ENCODE data around the gene TRRAP.

Gene TRRAP

GRCh38 chr7:99024066-99024465 is 145.7 kb downstream of the TRRAP start:
- no peak overlapping the region for H3K27ac ChIP-seq
- no peaks in the 10 kb centered on the region for H3K4me1 ChIP-seq (ENCODE audit: control insufficient read depth in 1 of 2, insufficient read depth in 1 of 2, low read depth in 1 of 2, low read length in 1 of 2)
- no peaks in the 10 kb centered on the region for H3K9me3 ChIP-seq
- TF ChIP-seq CTCF (IDR thresholded peaks at IDR 0.05) = no peak
- no peaks in the 10 kb centered on the region for H3K27me3 ChIP-seq
- no peak overlapping the region for H3K4me3 ChIP-seq (ENCODE audit: low read depth in 1 of 2, low read length in 1 of 2)
- H3K36me3 ChIP-seq = peaks cover 32% of the 10 kb centered on the region

- no peak for TF ChIP-seq CTCF (IDR thresholded peaks at IDR 0.05)
- no peaks in the 10 kb centered on the region for H3K27me3 ChIP-seq
- no peak overlapping the region for H3K27ac ChIP-seq
- H3K4me1 ChIP-seq (ENCODE audit: control insufficient read depth in 1 of 2, insufficient read depth in 1 of 2, low read depth in 1 of 2, low read length in 1 of 2) = no peaks in the 10 kb centered on the region
- H3K4me3 ChIP-seq (ENCODE audit: low read depth in 1 of 2, low read length in 1 of 2) = no peak overlapping the region
- no peaks in the 10 kb centered on the region for H3K9me3 ChIP-seq
- H3K36me3 ChIP-seq = peaks cover 52% of the 10 kb centered on the region
Observed at GRCh38 chr7:99027241-99027640, 148.9 kb downstream of the TRRAP start.

- no peak overlapping the region for H3K27ac ChIP-seq
- TF ChIP-seq CTCF (IDR thresholded peaks at IDR 0.05) = no peak
- H3K36me3 ChIP-seq = peaks cover 58% of the 10 kb centered on the region
- no peak overlapping the region for H3K4me3 ChIP-seq (ENCODE audit: low read depth in 1 of 2, low read length in 1 of 2)
- no peaks in the 10 kb centered on the region for H3K9me3 ChIP-seq
- H3K4me1 ChIP-seq (ENCODE audit: control insufficient read depth in 1 of 2, insufficient read depth in 1 of 2, low read depth in 1 of 2, low read length in 1 of 2) = no peaks in the 10 kb centered on the region
- no peaks in the 10 kb centered on the region for H3K27me3 ChIP-seq
Observed at GRCh38 chr7:99027841-99028240, 149.5 kb downstream of the TRRAP start.

- Histone ChIP-seq H3K4me3 (ENCODE audit: low read depth in 1 of 2, low read length in 1 of 2) (no peak overlapping the region), H3K27me3 (no peaks in the 10 kb centered on the region), H3K4me1 (ENCODE audit: control insufficient read depth in 1 of 2, insufficient read depth in 1 of 2, low read depth in 1 of 2, low read length in 1 of 2) (no peaks in the 10 kb centered on the region), H3K27ac (no peak overlapping the region), H3K9me3 (no peaks in the 10 kb centered on the region), H3K36me3 (peaks cover 63% of the 10 kb centered on the region)
- no peak for TF ChIP-seq CTCF (IDR thresholded peaks at IDR 0.05)
Observed at GRCh38 chr7:99028261-99028973, 150.1 kb downstream of the TRRAP start.

- Histone ChIP-seq H3K27ac (no peak overlapping the region), H3K4me3 (ENCODE audit: low read depth in 1 of 2, low read length in 1 of 2) (no peak overlapping the region), H3K9me3 (no peaks in the 10 kb centered on the region), H3K4me1 (ENCODE audit: control insufficient read depth in 1 of 2, insufficient read depth in 1 of 2, low read depth in 1 of 2, low read length in 1 of 2) (no peaks in the 10 kb centered on the region), H3K36me3 (peaks cover 77% of the 10 kb centered on the region), H3K27me3 (no peaks in the 10 kb centered on the region)
- TF ChIP-seq CTCF (IDR thresholded peaks at IDR 0.05) = no peak
Observed at GRCh38 chr7:99029466-99030435, 151.4 kb downstream of the TRRAP start.
